DND-41 (cell line): ENCODE results near the gene DNM3.

Source experiments
- ATAC-seq: fragments of 200-7000 bp; cut with Tn5 transposase; 3 replicates; pipeline ENCODE4 v1.9.1; 2021; ENCODE audit warnings: low read depth; ENCODE audit not compliant: insufficient read depth
- DNase-seq: peaks from one replicate; pipeline ENCODE4 v3.0.0-alpha.2; 2020
- H2AFZ ChIP-seq: 2 replicates; pipeline ENCODE4 v1.6.0; 2012; ENCODE audit warnings: low read depth, low read length
- H3K27ac ChIP-seq: 2 replicates; pipeline ENCODE4 v1.5.1; 2012; ENCODE audit warnings: low read length, inconsistent platforms
- H3K27me3 ChIP-seq: fragments of 200-600 bp; sonication (generic); 2 replicates; pipeline ENCODE4 v1.6.0; 2012; ENCODE audit warnings: low read length, mild to moderate bottlenecking, inconsistent platforms; ENCODE audit not compliant: insufficient read depth, poor library complexity
- H3K36me3 ChIP-seq: 2 replicates; pipeline ENCODE4 v1.5.1; 2012; ENCODE audit warnings: low read length, inconsistent platforms; ENCODE audit not compliant: insufficient read depth
- H3K4me1 ChIP-seq: 2 replicates; pipeline ENCODE4 v1.5.1; 2012; ENCODE audit warnings: mild to moderate bottlenecking, low read length; ENCODE audit not compliant: insufficient read depth
- H3K4me2 ChIP-seq: 2 replicates; pipeline ENCODE4 v1.6.0; 2012; ENCODE audit warnings: mild to moderate bottlenecking, moderate library complexity, low read length, inconsistent platforms; ENCODE audit not compliant: insufficient read depth
- H3K4me3 ChIP-seq, 2 experiments: fragments of 200-600 bp in 1 of 2; shearing (Covaris generic) in 1 of 2; 2 replicates each; pipeline ENCODE4 v1.5.1; 2012 to 2016; ENCODE audit warnings: inconsistent platforms in 2 of 2, low read length in 2 of 2, mild to moderate bottlenecking in 2 of 2, low read depth in 1 of 2, moderate library complexity in 1 of 2
- H3K79me2 ChIP-seq: 2 replicates; pipeline ENCODE4 v1.6.0; 2012; ENCODE audit warnings: low read length, inconsistent platforms; ENCODE audit not compliant: insufficient read depth
- H3K9ac ChIP-seq: 2 replicates; pipeline ENCODE4 v1.6.0; 2012; ENCODE audit warnings: low read depth, mild to moderate bottlenecking, inconsistent platforms, low read length, moderate library complexity
- H3K9me3 ChIP-seq: 2 replicates; pipeline ENCODE4 v1.5.1; 2012; ENCODE audit warnings: low read length, moderate library complexity, mild to moderate bottlenecking, inconsistent platforms; ENCODE audit not compliant: insufficient read depth, severe bottlenecking
- H4K20me1 ChIP-seq: 2 replicates; pipeline ENCODE4 v1.6.0; 2012; ENCODE audit warnings: low read length; ENCODE audit not compliant: insufficient read depth
- EZH2 ChIP-seq: IDR thresholded peaks from 3 replicates; pipeline ENCODE4 v1.6.1; 2012; ENCODE audit warnings: borderline replicate concordance, low read depth, mild to moderate bottlenecking, moderate library complexity, low read length, inconsistent platforms; ENCODE audit not compliant: severe bottlenecking
- TF ChIP-seq, protein P1 (sequence below): IDR thresholded peaks from 2 replicates; pipeline ENCODE4 v1.5.1; 2012; ENCODE audit warnings: borderline replicate concordance, low read length, moderate library complexity, mild to moderate bottlenecking; ENCODE audit not compliant: poor library complexity, severe bottlenecking; ENCODE audit errors: extremely low read depth

The DNM3 gene

DNA sequence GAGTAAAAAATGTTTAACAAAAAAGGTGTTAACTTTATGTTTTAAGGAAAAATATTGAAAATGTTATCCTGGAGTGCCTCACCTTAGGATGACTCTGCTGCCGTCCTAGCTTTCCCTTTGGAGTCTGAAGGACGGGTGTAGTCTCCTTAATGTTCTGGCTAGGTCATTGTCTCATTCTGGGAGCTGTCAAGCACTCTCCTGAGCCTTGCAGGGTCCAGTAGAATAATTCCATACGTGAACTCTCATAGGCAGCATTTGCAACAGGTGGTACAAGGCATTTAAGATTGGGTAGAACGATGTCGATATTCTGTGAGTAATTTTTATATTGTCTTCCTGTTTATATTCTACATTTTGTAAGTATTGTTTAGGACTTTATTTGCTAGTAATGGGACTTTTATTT is 295.6 kb downstream of the DNM3 start:
- Histone ChIP-seq H3K9ac (no peak overlapping the region), H3K27me3 (no peaks in the 10 kb centered on the region), H3K4me2 (no peak overlapping the region), H2AFZ (no peak overlapping the region), H3K4me1 (no peaks in the 10 kb centered on the region), H3K27ac (no peak overlapping the region), H3K79me2 (no peaks in the 10 kb centered on the region), H4K20me1 (no peaks in the 10 kb centered on the region), H3K4me3 (no peak overlapping the region), H3K9me3 (no peaks in the 10 kb centered on the region), H3K36me3 (no peaks in the 10 kb centered on the region)
- DNase-seq (no peak), ATAC-seq (no peak)
- TF ChIP-seq EZH2, result no peak
- TF ChIP-seq, protein P1, sequence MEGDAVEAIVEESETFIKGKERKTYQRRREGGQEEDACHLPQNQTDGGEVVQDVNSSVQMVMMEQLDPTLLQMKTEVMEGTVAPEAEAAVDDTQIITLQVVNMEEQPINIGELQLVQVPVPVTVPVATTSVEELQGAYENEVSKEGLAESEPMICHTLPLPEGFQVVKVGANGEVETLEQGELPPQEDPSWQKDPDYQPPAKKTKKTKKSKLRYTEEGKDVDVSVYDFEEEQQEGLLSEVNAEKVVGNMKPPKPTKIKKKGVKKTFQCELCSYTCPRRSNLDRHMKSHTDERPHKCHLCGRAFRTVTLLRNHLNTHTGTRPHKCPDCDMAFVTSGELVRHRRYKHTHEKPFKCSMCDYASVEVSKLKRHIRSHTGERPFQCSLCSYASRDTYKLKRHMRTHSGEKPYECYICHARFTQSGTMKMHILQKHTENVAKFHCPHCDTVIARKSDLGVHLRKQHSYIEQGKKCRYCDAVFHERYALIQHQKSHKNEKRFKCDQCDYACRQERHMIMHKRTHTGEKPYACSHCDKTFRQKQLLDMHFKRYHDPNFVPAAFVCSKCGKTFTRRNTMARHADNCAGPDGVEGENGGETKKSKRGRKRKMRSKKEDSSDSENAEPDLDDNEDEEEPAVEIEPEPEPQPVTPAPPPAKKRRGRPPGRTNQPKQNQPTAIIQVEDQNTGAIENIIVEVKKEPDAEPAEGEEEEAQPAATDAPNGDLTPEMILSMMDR, result no peak

DNA sequence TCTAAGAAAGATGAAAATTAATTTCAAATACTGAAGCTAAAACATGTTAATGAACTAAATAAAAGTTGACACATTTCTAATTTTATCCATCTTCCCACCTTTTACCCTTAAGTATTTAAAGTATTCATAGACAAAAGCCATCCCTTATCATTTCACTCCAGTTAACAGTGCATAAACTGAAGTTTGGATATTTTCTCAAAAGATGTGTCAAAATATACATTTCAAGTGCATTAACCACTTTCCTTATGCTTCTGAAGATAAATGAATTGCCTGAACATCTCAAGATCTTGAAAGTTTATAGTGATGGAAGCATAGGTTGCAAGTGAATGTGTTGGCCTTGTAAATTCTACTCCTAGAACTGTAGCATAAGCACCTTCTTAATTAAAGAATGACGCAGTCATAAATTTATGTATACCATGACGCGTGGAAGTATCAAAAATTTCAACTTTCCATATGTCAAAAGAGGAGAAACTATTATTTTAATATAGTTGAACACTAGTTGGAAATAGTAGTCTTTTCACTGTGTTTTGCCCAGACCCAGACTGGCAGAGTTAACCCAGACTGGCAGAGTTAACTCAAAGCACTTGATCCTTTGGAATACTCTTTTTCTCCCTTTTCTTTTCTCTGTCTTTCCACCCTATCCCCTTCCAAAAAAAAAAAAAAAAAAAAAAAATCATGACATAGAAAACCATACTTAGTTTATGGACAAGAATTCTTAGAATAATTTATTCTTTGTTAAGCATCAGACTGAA is 296.6 kb downstream of the DNM3 start:
- TF ChIP-seq, protein P1, result no peak
- no peak for TF ChIP-seq EZH2
- ATAC-seq (no peak), DNase-seq (no peak)
- Histone ChIP-seq H3K9me3 (no peaks in the 10 kb centered on the region), H2AFZ (no peak overlapping the region), H3K4me1 (no peaks in the 10 kb centered on the region), H3K4me3 (no peak overlapping the region), H3K4me2 (no peak overlapping the region), H3K9ac (no peak overlapping the region), H3K36me3 (no peaks in the 10 kb centered on the region), H3K27me3 (no peaks in the 10 kb centered on the region), H4K20me1 (no peaks in the 10 kb centered on the region), H3K27ac (no peak overlapping the region), H3K79me2 (no peaks in the 10 kb centered on the region)

DNA sequence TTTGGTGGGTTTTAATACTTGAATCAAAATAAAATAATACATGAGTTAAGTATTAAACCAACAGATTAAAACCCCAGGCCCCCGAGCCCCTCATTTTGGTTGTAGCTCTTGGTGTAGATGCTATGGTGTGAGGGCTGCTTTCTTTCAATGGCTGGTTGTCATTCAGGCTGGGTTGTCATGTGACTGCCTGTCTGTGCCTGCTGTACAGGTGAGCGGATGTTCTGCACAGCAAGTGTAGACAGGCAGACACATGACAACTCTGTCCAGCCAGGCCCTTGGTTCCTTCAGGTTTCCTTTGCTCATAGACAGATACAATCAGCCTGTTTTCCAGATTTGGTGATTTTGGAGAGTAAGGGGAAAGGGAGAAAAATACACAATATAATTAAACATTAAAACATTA is 297.3 kb downstream of the DNM3 start:
- no peak for ATAC-seq
- Histone ChIP-seq H3K27me3 (no peaks in the 10 kb centered on the region), H3K9me3 (no peaks in the 10 kb centered on the region)

More for the DNA sequence above, 297.3 kb downstream of the DNM3 start:
- Histone ChIP-seq H3K4me3 (no peak overlapping the region), H4K20me1 (no peaks in the 10 kb centered on the region), H3K4me2 (no peak overlapping the region), H3K27ac (no peak overlapping the region), H2AFZ (no peak overlapping the region), H3K79me2 (no peaks in the 10 kb centered on the region), H3K9ac (no peak overlapping the region), H3K36me3 (no peaks in the 10 kb centered on the region), H3K4me1 (no peaks in the 10 kb centered on the region)
- no peak for DNase-seq
- TF ChIP-seq EZH2, result no peak
- TF ChIP-seq, protein P1, result no peak
